Endothelial cell of umbilical vein (primary cell): Measurements from ENCODE around the gene DOP1A. TPM values are rescaled to one million over a fixed set of nuclear protein-coding genes. Genes with fewer than 3 reads are reported as not detected.

ENCODE experiments used
- BruUV-seq: library from RNA; stranded (reverse); fragments of 400-500 nt; replicated peaks from 2 replicates; lab custom pipeline; 2021; lab: Mats Ljungman, UMichigan
- CTCF ChIA-PET: fragments of 300-600, 350-600 bp; sonication (Branson Sonifier 250); formaldehyde crosslinking; loops from one replicate; lab custom pipeline; 2021; ENCODE audit warnings: antibody characterized with exemption, inconsistent platforms; lab: Charles Lee
- POLR2A ChIA-PET: fragments of 300-600, 350-600 bp; sonication (Branson Sonifier 250); formaldehyde crosslinking; loops from one replicate; lab custom pipeline; 2021; ENCODE audit warnings: antibody characterized with exemption, inconsistent platforms; lab: Charles Lee
- DNase-seq: peaks from one replicate; pipeline ENCODE4 v3.0.0-alpha.2; 2011; ENCODE audit warnings: low read depth, low spot score
- FAIRE-seq: peaks from 2 replicates; lab custom pipeline; 2011; peaks lifted over from hg19 to GRCh38; lab: Jason Lieb, UNC
- H2AFZ ChIP-seq: 2 replicates; pipeline ENCODE4 v1.6.0; 2012; ENCODE audit warnings: low read depth, low read length, control low read depth, inconsistent platforms
- H3K27ac ChIP-seq: 2 replicates; pipeline ENCODE4 v1.5.1; 2011; ENCODE audit warnings: low read depth, mild to moderate bottlenecking, control low read depth, low read length, moderate library complexity; ENCODE audit not compliant: insufficient read depth
- H3K27me3 ChIP-seq, 2 experiments: 2 replicates each; pipeline versions ENCODE4 v1.6.0 to v1.6.1; 2011; ENCODE audit warnings: low read length in 2 of 2, mixed read lengths in 1 of 2; ENCODE audit not compliant: control insufficient read depth in 2 of 2, insufficient read depth in 2 of 2
- H3K36me3 ChIP-seq, 2 experiments: 2 replicates in 1 of 2; 3 replicates in 1 of 2; pipeline ENCODE4 v1.5.1; 2011; ENCODE audit warnings: low read length in 2 of 2, mild to moderate bottlenecking in 1 of 2, moderate library complexity in 1 of 2; ENCODE audit not compliant: control insufficient read depth in 2 of 2, insufficient read depth in 2 of 2; ENCODE audit errors: extremely low read depth in 1 of 2
- H3K4me1 ChIP-seq: 3 replicates; pipeline ENCODE4 v1.5.1; 2011; ENCODE audit warnings: mild to moderate bottlenecking, low read length; ENCODE audit not compliant: control insufficient read depth, insufficient read depth; ENCODE audit errors: extremely low read depth
- H3K4me2 ChIP-seq: 2 replicates; pipeline ENCODE4 v1.6.1; 2011; ENCODE audit warnings: low read length, control low read depth, mixed read lengths; ENCODE audit not compliant: insufficient read depth
- H3K4me3 ChIP-seq, 3 experiments: fragments of 200-600 bp in 1 of 3; sonication (generic), shearing (Covaris generic) in 1 of 3; replicated peaks in 1 of 3; 2 replicates each; pipeline ENCODE4 v1.5.1; 2011 to 2016; ENCODE audit warnings: control low read depth in 3 of 3, low read length in 3 of 3, mild to moderate bottlenecking in 2 of 3, inconsistent platforms in 1 of 3, low read depth in 1 of 3, moderate library complexity in 1 of 3; ENCODE audit not compliant: insufficient read depth in 1 of 3
- H3K79me2 ChIP-seq: 2 replicates; pipeline ENCODE4 v1.6.0; 2012; ENCODE audit warnings: low read length, inconsistent platforms; ENCODE audit not compliant: control insufficient read depth, insufficient read depth
- H3K9ac ChIP-seq: replicated peaks from 2 replicates; pipeline ENCODE3; 2011; ENCODE audit warnings: low read length, control low read depth; ENCODE audit not compliant: insufficient read depth; ENCODE audit errors: extremely low read depth
- H3K9me1 ChIP-seq: replicated peaks from 3 replicates; pipeline ENCODE4 v1.6.0; 2011; ENCODE audit warnings: mild to moderate bottlenecking, low read length; ENCODE audit not compliant: control insufficient read depth, insufficient read depth; ENCODE audit errors: extremely low read depth
- H3K9me3 ChIP-seq: replicated peaks from 2 replicates; pipeline ENCODE4 v1.5.1; 2012; ENCODE audit warnings: low read length, inconsistent platforms; ENCODE audit not compliant: control insufficient read depth, insufficient read depth
- H4K20me1 ChIP-seq: replicated peaks from 2 replicates; pipeline ENCODE3; 2011; ENCODE audit warnings: mild to moderate bottlenecking, low read length; ENCODE audit not compliant: control insufficient read depth, insufficient read depth; ENCODE audit errors: extremely low read depth
- CTCF ChIP-seq, 2 donors: IDR thresholded peaks; 1 replicate in 1 of 2; 2 replicates in 1 of 2; pipeline ENCODE4 v1.5.1; 2011; ENCODE audit warnings: low read length in 2 of 2, mild to moderate bottlenecking in 2 of 2, moderate library complexity in 2 of 2, control low read depth in 1 of 2, inconsistent platforms in 1 of 2, low read depth in 1 of 2; ENCODE audit not compliant: insufficient read depth in 1 of 2; ENCODE audit errors: extremely low read depth in 1 of 2
- EZH2 ChIP-seq: IDR thresholded peaks from 2 replicates; pipeline ENCODE4 v1.6.1; 2012; ENCODE audit warnings: borderline replicate concordance, low read depth, mild to moderate bottlenecking, moderate library complexity, low read length, inconsistent platforms; ENCODE audit not compliant: severe bottlenecking
- MAX ChIP-seq: IDR thresholded peaks from 2 replicates; pipeline ENCODE4 v1.6.1; 2011; ENCODE audit not compliant: insufficient read depth, insufficient read length
- dilution Hi-C: fragments of 300-500 bp; cut with MboI; formaldehyde crosslinking; loops from one replicate; pipeline ENCODE4 v1.15.0; 2019; ENCODE audit warnings: low sequenced_read_pairs; ENCODE audit not compliant: extremely low pct_ligation_motif_present
- intact Hi-C: fragments of 100-400 bp; cut with micrococcal nuclease; formaldehyde crosslinking; loops from one replicate; pipeline ENCODE4 v1.10.0; 2022
- polyA plus RNA-seq, 4 experiments: library from polyadenylated mRNA; depleted of rRNA in 3 of 4; stranded (reverse) in 3 of 4; unstranded in 1 of 4; fragments of >200 nt; gene quantifications; 2 replicates each; pipeline versions ENCODE4 v1.2.1 to v1.2.3, GENCODE V29; 2011 to 2012; ENCODE audit warnings: missing spikeins in 1 of 4
- total RNA-seq: library from RNA; stranded (reverse); gene quantifications from 2 replicates; pipeline ENCODE4 v1.2.3, GENCODE V29; 2021

DOP1A gene
- total and polyA plus RNA-seq, 2 donors (not counting 3 experiments of a cell fraction or from before 2014, with no cell fraction given): 6.3 to 12.3 TPM

DNA sequence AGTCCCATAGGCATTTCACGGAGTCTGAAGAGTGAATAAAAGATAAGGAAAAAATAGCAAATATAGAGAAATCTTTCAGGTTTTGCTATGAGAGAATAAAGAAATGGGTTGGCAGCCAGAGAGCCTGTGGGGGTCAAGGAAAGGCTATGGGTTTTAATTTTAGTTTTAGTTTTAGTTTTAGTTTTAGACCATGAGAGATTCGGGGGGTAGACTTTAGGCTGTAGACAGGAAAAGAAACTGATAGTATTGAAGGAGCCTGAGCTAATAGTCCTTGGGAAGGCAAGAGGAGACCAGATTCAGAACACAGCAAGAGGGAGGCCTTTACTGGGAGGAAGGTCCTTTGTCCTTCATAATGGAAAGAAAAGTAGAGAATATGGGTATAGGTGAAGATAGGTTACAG is 19.3 kb downstream of the DOP1A start:
- Histone ChIP-seq H3K9ac (no peak overlapping the region), H3K4me3 (no peak overlapping the region), H3K27me3 (no peaks in the 10 kb centered on the region), H3K27ac (no peak overlapping the region), H3K36me3 (no peaks in the 10 kb centered on the region), H3K4me1 (no peaks in the 10 kb centered on the region), H3K9me3 (no peaks in the 10 kb centered on the region), H2AFZ (no peak overlapping the region), H3K79me2 (no peaks in the 10 kb centered on the region), H3K4me2 (no peak overlapping the region), H3K9me1 (no peaks in the 10 kb centered on the region), H4K20me1 (no peaks in the 10 kb centered on the region)
- FAIRE-seq: no peak
- ChIA-PET CTCF (no interaction called here), POLR2A (no interaction called here)
- DNase-seq: no peak
- TF ChIP-seq CTCF (IDR thresholded peaks at IDR 0.05; ENCODE audit: extremely low read depth in 1 of 2, insufficient read depth in 1 of 2, low read depth in 1 of 2, low read length in 2 of 2) (no peak), MAX (no peak), EZH2 (no peak)
- no TSS peak for BruUV-seq
- intact Hi-C loops (no loop called here), dilution Hi-C loops (loop anchor here (25.0 kb wide), 1 partner anchor 426 kb away; the partner anchor contains the start of gene PRSS35)

DNA sequence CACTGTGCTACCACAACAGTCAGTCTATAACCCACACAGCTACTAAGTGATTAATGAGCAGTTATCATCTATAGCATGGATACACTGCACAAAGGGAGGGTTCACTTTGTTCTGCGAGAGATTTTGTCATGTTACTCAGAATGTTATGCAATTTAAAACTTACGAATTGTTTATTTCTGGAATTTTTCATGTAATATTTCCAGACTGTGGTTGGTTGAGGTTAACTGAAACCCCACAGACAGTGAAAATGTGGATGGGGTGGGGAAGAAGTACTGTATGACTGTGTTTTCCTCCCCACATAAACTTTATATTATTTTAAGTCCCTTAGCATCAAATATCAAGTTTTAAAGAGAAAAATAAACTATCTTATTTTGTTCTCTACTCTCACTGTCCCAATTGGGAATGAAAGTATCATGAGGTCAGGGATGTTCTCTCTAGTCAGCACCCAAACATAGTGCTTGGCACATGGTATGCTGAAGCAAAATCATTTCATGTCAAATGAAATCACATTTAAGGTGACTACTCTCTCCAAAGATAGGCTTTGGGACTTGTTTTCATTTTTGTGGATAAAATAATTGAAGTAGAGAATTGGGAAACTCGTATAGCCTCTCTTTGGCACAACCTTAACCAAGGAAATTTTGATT is 25.4 kb downstream of the DOP1A start:
- intact Hi-C loops: no loop called here
- CTCF ChIA-PET: no interaction called here
- no peak for DNase-seq

More for the DNA sequence above, 25.4 kb downstream of the DOP1A start:
- dilution Hi-C loops: loop anchor here (25.0 kb wide), 1 partner anchor 419 kb away; the partner anchor contains the start of gene PRSS35
- H3K79me2 ChIP-seq: no peaks in the 10 kb centered on the region
- no peak overlapping the region for H3K27ac ChIP-seq
- H3K4me3 ChIP-seq: no peak overlapping the region
- H3K4me1 ChIP-seq: peaks cover 5% of the 10 kb centered on the region
- no peak overlapping the region for H3K4me2 ChIP-seq
- no peaks in the 10 kb centered on the region for H3K9me3 ChIP-seq
- H3K36me3 ChIP-seq: no peaks in the 10 kb centered on the region
- BruUV-seq: no TSS peak
- no peaks in the 10 kb centered on the region for H3K9me1 ChIP-seq
- H3K9ac ChIP-seq: no peak overlapping the region
- no peak for FAIRE-seq
- H3K27me3 ChIP-seq: no peaks in the 10 kb centered on the region
- no peak for TF ChIP-seq MAX
- POLR2A ChIA-PET: no interaction called here
- no peak overlapping the region for H2AFZ ChIP-seq
- H4K20me1 ChIP-seq: no peaks in the 10 kb centered on the region
